Left kidney (tissue), 2 donors: ENCODE results near the gene FTO. TPM values are rescaled to one million over a fixed set of nuclear protein-coding genes. Genes with fewer than 3 reads are reported as not detected.

Experiments
- DNase-seq: peaks from one replicate; pipeline ENCODE4 v3.0.0-alpha.2; 2013
- polyA plus RNA-seq: library from polyadenylated mRNA; unstranded; fragments of 120-200 nt; gene quantifications from one replicate; pipeline ENCODE4 v1.2.1, GENCODE V29; 2013; ENCODE audit not compliant: insufficient read length

Gene FTO
- polyA plus RNA-seq, 1 donor, result 106 TPM

GRCh38 chr16:54053891-54054820 lies 350.2 kb downstream of the FTO start:
- DNase-seq, result no peak

DNA sequence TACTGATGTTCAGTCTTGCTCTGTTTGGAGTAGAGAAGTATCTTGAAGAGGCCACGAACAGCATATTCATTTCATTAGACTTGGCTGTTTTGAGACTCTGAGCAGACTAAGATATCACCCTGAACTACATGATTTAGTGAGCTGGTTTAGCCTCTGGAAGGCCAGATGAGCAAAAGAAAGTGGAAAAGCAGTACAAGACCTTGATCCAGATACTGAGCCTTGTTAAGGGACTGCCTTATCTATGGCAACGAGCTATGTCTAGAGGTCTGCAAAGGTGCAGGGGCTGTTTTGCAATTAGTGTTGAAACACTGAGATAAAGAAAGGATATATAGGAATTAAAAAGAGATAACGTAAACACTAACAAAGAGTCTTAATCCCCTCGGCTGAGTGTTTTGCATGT lies 351.2 kb downstream of the FTO start:
- no peak for DNase-seq

DNA sequence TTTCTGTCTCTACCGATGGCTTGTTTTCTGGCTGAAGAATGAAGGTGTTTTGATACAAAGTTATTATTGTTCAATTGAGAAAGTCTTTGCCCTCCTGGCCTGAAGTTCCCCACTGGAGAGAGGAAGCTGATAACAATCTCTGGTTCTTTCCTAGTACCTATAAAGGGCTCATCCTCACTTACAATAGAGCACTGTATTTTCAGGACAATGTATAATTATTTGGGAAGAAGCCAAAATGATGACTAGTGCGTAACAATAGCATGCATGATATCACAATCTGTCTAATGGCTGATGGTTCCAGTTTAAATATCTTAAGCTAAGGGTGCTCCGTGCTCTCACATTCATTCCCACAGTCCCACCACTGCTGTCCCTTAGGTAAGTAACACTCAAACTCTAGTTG lies 351.9 kb downstream of the FTO start:
- DNase-seq, result no peak

DNA sequence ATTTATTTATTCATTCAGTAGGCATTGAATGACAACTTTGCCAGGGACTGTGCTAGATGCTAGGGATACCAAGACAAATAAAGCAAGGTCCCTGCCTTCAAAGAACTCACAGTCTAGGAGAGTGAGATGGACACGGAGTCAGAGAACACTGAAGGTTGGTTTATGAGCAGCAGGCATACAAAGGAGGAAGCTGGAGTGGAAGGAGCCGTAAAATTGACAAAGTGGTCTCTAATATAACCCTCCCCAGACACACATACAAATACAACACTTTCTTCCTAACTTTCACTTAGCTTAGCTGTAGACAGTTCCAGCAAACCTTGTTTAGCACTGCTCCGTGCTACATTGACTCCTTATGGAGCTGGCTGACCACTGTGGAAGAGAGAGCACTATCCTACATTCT lies 353.0 kb downstream of the FTO start:
- DNase-seq, result no peak

GRCh38 chr16:54059319-54059718 lies 355.4 kb downstream of the FTO start:
- DNase-seq, result no peak

DNA sequence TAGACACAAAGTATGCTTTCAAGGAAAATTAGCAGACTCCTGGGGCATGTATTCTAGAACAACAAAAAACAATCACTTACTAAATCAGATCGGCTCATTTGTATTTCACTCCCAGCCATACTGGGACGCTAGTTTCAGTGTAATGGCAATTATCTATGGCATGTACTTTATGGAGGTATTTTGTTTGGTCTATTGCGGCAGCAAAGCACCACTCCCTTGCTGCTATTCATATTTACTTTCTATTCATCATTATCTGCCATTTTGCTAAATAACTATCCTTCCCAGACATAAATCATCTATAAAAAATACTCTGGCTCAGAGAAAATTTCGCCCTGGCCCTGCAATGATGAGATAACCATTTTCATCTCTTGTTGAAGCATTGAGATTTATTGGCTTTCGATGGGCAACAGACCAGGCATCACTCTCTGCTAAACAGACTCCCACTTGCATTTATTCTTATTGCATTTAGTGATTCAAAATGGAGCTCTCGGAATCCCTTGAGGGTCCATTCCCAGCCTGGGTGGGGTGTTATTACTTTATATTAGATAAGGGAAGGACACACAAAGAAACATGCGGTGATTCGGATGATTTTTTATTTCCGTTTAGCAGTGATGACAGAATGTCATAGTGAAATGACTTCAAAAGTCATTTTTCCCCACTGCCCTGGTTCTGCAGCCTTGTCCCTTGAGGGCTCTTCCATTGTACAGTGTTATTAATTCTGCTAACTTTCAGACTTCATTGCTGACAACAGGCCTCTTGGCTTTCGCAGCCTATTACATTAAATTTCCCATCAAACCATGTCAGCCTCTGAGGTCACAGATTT lies 356.9 kb downstream of the FTO start:
- DNase-seq, result no peak

GRCh38 chr16:54061454-54061853 lies 357.5 kb downstream of the FTO start:
- DNase-seq, result no peak

GRCh38 chr16:54062361-54063278 lies 358.7 kb downstream of the FTO start:
- no peak for DNase-seq

DNA sequence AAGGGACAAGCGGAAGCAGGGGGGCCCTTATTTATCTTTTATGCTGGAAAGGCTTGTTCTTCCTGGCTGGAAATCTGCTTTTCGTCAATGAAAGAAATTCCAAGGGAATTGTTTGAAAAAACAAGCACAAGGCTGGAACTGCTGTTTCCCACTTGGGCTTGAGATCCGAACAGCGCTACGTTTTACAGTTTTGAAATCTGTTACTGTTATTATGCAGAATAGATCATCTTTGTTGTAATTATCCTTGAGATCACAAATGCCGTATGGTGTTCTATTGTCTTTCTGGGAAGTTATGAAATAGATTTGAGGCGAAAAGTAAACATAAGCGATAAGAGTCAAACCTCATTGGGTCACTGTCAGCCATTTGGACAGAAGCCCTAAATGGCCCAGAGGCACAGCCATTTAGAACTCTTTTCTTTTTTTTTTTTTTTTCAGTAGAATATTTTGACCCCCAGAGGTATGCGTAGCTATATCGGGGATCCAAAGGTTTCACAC lies 359.4 kb downstream of the FTO start:
- no peak for DNase-seq

- DNase-seq, result no peak
Observed at GRCh38 chr16:54066451-54067105, 362.6 kb downstream of the FTO start.

GRCh38 chr16:54067322-54068065 lies 363.5 kb downstream of the FTO start:
- peak; percentile 33 for DNase-seq

DNA sequence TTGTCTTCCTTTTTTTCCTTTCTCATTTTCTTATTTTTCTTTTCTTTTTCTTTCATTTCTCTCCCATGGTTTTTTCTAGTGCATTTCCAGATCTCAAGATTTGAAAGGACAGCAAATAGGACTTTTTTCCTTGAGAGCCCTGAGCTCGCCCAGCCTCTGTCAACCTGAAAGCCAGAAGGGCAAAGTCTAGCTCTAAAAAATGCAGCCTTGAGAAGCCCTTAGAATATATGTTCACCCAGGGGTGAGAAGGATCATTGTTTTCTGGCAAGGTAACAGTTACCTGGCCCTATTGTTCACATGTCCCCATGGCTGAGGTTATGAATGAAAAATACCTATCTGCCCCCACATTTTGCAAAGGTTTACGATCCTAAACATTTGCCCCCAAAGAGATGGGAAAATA lies 364.3 kb downstream of the FTO start:
- no peak for DNase-seq

GRCh38 chr16:54069601-54070239 lies 365.8 kb downstream of the FTO start:
- no peak for DNase-seq

GRCh38 chr16:54070789-54071343 lies 366.9 kb downstream of the FTO start:
- DNase-seq, result no peak

GRCh38 chr16:54071514-54071913 lies 367.6 kb downstream of the FTO start:
- no peak for DNase-seq

GRCh38 chr16:54072237-54072636 lies 368.3 kb downstream of the FTO start:
- no peak for DNase-seq

GRCh38 chr16:54073356-54073755 lies 369.4 kb downstream of the FTO start:
- DNase-seq, result no peak

GRCh38 chr16:54075446-54075845 lies 371.5 kb downstream of the FTO start:
- DNase-seq, result no peak

GRCh38 chr16:54076006-54076504 lies 372.1 kb downstream of the FTO start:
- DNase-seq, result no peak
